Muscle layer of duodenum (tissue), 2 donors: Measurements from ENCODE around the gene ANTXR1.
A peak's percentile ranks its signal among the peaks of the same experiment; 100 is the strongest.

Experiments
- H3K27ac ChIP-seq: one replicate; pipeline ENCODE4 v1.7.0; 2013; ENCODE audit warnings: mild to moderate bottlenecking, low read length
- H3K27me3 ChIP-seq: one replicate; pipeline ENCODE4 v1.7.0; 2013; ENCODE audit warnings: low read depth, mild to moderate bottlenecking, control low read depth, low read length
- H3K36me3 ChIP-seq, 2 donors: one replicate each; pipeline ENCODE4 v1.7.0; 2013; ENCODE audit warnings: low read length in 2 of 2, control low read depth in 1 of 2, mild to moderate bottlenecking in 1 of 2; ENCODE audit not compliant: insufficient read depth in 2 of 2, control insufficient read depth in 1 of 2
- H3K4me1 ChIP-seq, 2 donors: one replicate each; pipeline ENCODE4 v1.7.0; 2013; ENCODE audit warnings: low read length in 2 of 2, mild to moderate bottlenecking in 2 of 2, control low read depth in 1 of 2, moderate library complexity in 1 of 2; ENCODE audit not compliant: insufficient read depth in 2 of 2, control insufficient read depth in 1 of 2
- H3K4me3 ChIP-seq, 2 donors: one replicate each; pipeline ENCODE4 v1.7.0; 2013; ENCODE audit warnings: low read length in 2 of 2, low read depth in 1 of 2, mild to moderate bottlenecking in 1 of 2
- H3K9me3 ChIP-seq, 2 donors: one replicate each; pipeline ENCODE4 v1.7.0; 2013; ENCODE audit warnings: low read length in 2 of 2, control low read depth in 1 of 2, mild to moderate bottlenecking in 1 of 2; ENCODE audit not compliant: control insufficient read depth in 1 of 2
- donor health status: healthy.

Gene ANTXR1

GRCh38 chr2:69162057-69162456, 149.1 kb downstream of the ANTXR1 start:
- H3K9me3 ChIP-seq = no peaks in the 10 kb centered on the region
- H3K27ac ChIP-seq = no peak overlapping the region
- peaks cover 0 to 27% of the 10 kb centered on the region in 2 donors for H3K4me1 ChIP-seq
- H3K4me3 ChIP-seq = no peak overlapping the region
- peaks cover 0 to 3% of the 10 kb centered on the region in 2 donors for H3K36me3 ChIP-seq
- H3K27me3 ChIP-seq = no peaks in the 10 kb centered on the region

DNA sequence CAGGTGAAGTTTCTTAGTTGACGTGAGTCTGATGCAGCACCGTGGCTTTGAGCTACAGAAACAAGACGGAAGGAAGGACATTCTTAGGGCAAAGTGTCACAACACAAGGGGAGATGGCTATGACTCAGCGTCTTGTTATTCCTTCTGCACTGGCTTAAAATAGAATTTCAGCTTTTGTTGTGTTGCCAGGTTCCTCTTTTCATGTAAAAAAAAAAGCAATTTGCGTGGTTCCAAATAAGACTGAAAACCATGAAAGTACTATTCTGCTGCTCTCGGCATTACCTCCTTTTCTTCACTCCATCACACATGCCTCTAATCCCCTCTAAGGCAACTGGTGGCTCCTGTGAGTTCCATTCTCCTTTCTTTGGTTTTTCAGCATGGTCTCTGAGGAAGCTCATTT, 150.1 kb downstream of the ANTXR1 start:
- Histone ChIP-seq H3K4me3 (no peak overlapping the region), H3K27ac (peak overlapping the region; percentile 64), H3K4me1 (peaks cover 0 to 34% of the 10 kb centered on the region in 2 donors), H3K36me3 (no peaks in the 10 kb centered on the region), H3K9me3 (no peaks in the 10 kb centered on the region), H3K27me3 (no peaks in the 10 kb centered on the region)

GRCh38 chr2:69163556-69163955, 150.6 kb downstream of the ANTXR1 start:
- no peak overlapping the region for H3K4me3 ChIP-seq
- no peaks in the 10 kb centered on the region for H3K27me3 ChIP-seq
- H3K9me3 ChIP-seq = no peaks in the 10 kb centered on the region
- peaks cover 0 to 34% of the 10 kb centered on the region in 2 donors for H3K4me1 ChIP-seq
- peak overlapping the region; percentile 64 for H3K27ac ChIP-seq
- H3K36me3 ChIP-seq = no peaks in the 10 kb centered on the region

GRCh38 chr2:69164061-69164778, 151.2 kb downstream of the ANTXR1 start:
- no peaks in the 10 kb centered on the region for H3K27me3 ChIP-seq
- H3K4me3 ChIP-seq = no peak overlapping the region
- no peaks in the 10 kb centered on the region for H3K9me3 ChIP-seq
- no peaks in the 10 kb centered on the region for H3K36me3 ChIP-seq
- peaks cover 0 to 34% of the 10 kb centered on the region in 2 donors for H3K4me1 ChIP-seq
- peak overlapping the region; percentile 64 for H3K27ac ChIP-seq

DNA sequence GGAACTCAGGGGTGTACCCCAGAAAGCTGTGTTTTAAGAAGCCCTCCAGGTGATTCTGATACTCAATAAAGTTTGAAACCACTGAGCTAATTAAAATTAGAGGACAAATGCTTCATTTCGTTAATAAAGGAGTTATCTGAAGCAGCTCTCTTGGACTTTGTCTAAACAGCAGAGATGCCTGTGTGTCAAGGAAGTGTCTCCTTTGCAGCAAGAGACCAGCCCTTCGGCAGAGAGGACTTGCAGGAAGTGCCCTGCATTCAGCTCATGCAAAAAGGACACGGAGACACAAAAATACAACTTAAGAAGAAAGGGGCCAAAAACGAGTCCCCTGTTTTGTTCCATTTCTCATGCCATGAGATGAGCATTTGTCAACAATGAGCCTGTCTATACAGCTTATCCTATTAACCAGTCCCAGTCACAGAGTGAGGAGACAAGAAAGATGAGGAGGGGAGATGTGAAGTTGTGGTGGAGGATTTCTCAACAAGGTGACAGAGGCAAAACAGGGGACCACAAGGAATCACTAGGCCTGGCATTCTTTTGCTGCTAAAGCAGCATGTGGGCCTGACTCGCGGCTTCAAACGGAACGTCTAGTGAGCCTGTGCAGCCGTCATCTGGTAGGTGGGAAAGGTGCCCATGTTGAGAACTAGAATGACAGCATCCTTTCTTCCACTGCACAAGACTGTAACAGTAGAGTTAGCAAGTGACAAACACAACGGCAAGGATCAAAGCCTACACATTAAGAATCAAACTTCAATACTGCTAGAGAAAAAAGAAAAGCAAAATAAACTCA, 152.3 kb downstream of the ANTXR1 start:
- Histone ChIP-seq H3K4me1 (peaks cover 0 to 34% of the 10 kb centered on the region in 2 donors), H3K9me3 (no peaks in the 10 kb centered on the region), H3K4me3 (no peak overlapping the region), H3K36me3 (no peaks in the 10 kb centered on the region), H3K27ac (peak overlapping the region; percentile 4), H3K27me3 (no peaks in the 10 kb centered on the region)

- Histone ChIP-seq H3K4me3 (no peak overlapping the region), H3K27ac (no peak overlapping the region), H3K36me3 (no peaks in the 10 kb centered on the region), H3K9me3 (no peaks in the 10 kb centered on the region), H3K27me3 (no peaks in the 10 kb centered on the region), H3K4me1 (peaks cover 0 to 34% of the 10 kb centered on the region in 2 donors)
Observed at GRCh38 chr2:69166465-69166811, 153.5 kb downstream of the ANTXR1 start.

DNA sequence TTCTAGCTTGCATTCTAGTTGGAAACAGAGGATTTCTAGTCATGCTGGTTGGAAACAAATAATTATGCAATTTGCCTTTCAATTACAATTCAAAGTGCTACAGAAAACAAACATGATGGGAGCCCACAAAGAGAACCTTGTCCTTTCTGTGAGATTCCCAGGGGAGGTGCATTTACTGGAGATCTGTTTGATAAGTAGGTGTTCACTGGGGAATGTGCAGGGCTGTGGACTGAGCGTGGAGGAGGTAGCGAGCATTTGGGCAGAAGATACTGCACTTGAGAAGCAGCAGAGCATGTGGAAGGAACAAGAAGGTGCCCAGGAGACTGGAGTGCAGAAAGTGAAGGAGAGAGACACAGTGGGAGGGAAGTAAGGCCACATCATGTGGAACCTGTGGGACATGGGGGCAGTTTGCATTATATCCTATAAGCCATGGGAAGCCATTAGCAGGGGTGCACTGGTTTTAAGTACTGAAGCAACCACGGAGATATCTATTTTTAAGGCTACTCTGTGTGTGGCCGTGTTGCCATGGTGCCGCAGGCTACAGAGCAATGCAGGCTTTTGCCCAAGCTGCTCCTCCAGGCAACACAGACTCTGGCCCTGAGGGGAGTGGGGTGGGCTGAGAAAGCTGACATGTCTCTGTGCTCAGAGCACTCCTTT, 154.0 kb downstream of the ANTXR1 start:
- Histone ChIP-seq H3K36me3 (no peaks in the 10 kb centered on the region), H3K27me3 (no peaks in the 10 kb centered on the region), H3K4me1 (peaks cover 0 to 34% of the 10 kb centered on the region in 2 donors), H3K27ac (no peak overlapping the region), H3K4me3 (no peak overlapping the region), H3K9me3 (no peaks in the 10 kb centered on the region)

GRCh38 chr2:69167469-69167822, 154.5 kb downstream of the ANTXR1 start:
- Histone ChIP-seq H3K4me1 (peaks cover 0 to 31% of the 10 kb centered on the region in 2 donors), H3K4me3 (no peak overlapping the region), H3K9me3 (no peaks in the 10 kb centered on the region), H3K36me3 (no peaks in the 10 kb centered on the region), H3K27me3 (no peaks in the 10 kb centered on the region), H3K27ac (no peak overlapping the region)

GRCh38 chr2:69168144-69168813, 155.3 kb downstream of the ANTXR1 start:
- Histone ChIP-seq H3K27me3 (no peaks in the 10 kb centered on the region), H3K36me3 (no peaks in the 10 kb centered on the region), H3K27ac (no peak overlapping the region), H3K4me3 (no peak overlapping the region), H3K9me3 (no peaks in the 10 kb centered on the region), H3K4me1 (peaks cover 0 to 23% of the 10 kb centered on the region in 2 donors)

- H3K27me3 ChIP-seq = no peaks in the 10 kb centered on the region
- H3K9me3 ChIP-seq = no peaks in the 10 kb centered on the region
- H3K27ac ChIP-seq = no peak overlapping the region
- no peak overlapping the region for H3K4me3 ChIP-seq
- H3K4me1 ChIP-seq = peaks cover 0 to 18% of the 10 kb centered on the region in 2 donors
- H3K36me3 ChIP-seq = no peaks in the 10 kb centered on the region
Observed at GRCh38 chr2:69168950-69169654, 156.1 kb downstream of the ANTXR1 start.
